ENCODE data around the gene PRR27.

The PRR27 gene

GRCh38 chr4:70153937-70154336 lies at the start of gene PRR27:
Gene PRR27 (plus strand): TSS chr4:70154237. CDS start chr4:70154376, 139 bp downstream.
- TF ChIP-seq CTCF (conservative IDR thresholded peaks at IDR 0.05) (no peak), ZFX (IDR thresholded peaks at IDR 0.05) (no peak)
- no peak within 1 kb of the TSS for H3K27ac ChIP-seq

DNA sequence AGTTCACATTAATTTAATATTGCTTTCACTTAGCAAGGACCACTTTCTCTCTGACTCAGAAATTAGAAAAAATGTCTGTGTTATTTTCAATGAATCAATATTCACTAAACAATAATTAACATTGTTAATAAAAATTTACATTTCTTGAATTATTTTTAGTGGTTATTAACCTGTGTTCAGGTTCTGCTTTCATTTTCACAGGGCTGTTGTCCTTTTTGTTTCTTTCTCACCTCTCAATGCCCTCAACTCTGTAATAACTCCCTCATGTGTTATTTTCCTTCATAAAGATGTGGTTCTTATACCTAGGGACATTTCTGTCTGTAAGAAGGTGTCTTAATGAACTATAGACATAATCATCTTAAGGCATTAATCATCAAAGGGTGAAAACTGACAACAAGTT lies 43.1 kb upstream of the PRR27 start:
- no peak overlapping the region for H3K27ac ChIP-seq
- TF ChIP-seq CTCF (conservative IDR thresholded peaks at IDR 0.05) (no peak), ZFX (IDR thresholded peaks at IDR 0.05) (no peak)

GRCh38 chr4:70113656-70114055 lies 40.4 kb upstream of the PRR27 start:
- no peak for TF ChIP-seq CTCF (conservative IDR thresholded peaks at IDR 0.05)
- TF ChIP-seq ZFX (IDR thresholded peaks at IDR 0.05), result no peak
- H3K27ac ChIP-seq, result no peak overlapping the region

GRCh38 chr4:70114096-70114495 lies 39.9 kb upstream of the PRR27 start:
- no peak overlapping the region for H3K27ac ChIP-seq
- TF ChIP-seq ZFX (IDR thresholded peaks at IDR 0.05) (no peak), CTCF (conservative IDR thresholded peaks at IDR 0.05) (no peak)

GRCh38 chr4:70120323-70120722 lies 33.7 kb upstream of the PRR27 start:
- no peak for TF ChIP-seq ZFX (IDR thresholded peaks at IDR 0.05)
- TF ChIP-seq CTCF (conservative IDR thresholded peaks at IDR 0.05), result no peak
- no peak overlapping the region for H3K27ac ChIP-seq

- TF ChIP-seq CTCF (conservative IDR thresholded peaks at IDR 0.05), result no peak
- TF ChIP-seq ZFX (IDR thresholded peaks at IDR 0.05), result no peak
- H3K27ac ChIP-seq, result no peak overlapping the region
Observed at GRCh38 chr4:70133473-70133872, 20.6 kb upstream of the PRR27 start.

DNA sequence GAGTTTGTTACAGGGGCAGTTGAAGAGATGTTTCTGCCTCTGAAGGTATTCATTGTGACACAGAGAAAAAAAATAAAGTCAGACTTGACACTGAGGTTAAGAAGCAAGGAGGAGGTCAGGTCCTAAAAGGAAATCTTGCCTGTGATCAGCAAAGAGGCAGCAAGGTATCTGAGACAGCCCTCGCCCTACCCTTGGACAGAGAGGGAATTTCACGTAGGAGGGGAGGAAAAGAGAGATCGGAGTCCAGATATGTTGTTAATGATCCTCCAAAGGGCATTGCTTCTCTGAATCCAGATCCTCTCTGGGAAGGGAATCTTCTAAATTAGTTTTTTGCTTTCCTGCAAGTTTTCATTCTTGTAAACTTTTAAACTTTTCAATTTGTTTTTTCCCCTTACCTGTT lies 15.3 kb upstream of the PRR27 start:
- no peak overlapping the region for H3K27ac ChIP-seq
- TF ChIP-seq CTCF (conservative IDR thresholded peaks at IDR 0.05), result no peak
- no peak for TF ChIP-seq ZFX (IDR thresholded peaks at IDR 0.05)

Measured in C4-2B (cell line).